ENCODE data around the gene CNOT2. TPM values are rescaled to one million over a fixed set of nuclear protein-coding genes. Genes with fewer than 3 reads are reported as not detected.

CNOT2 gene
- total and polyA plus RNA-seq, 2 donors (not counting 3 experiments of a cell fraction or from before 2014, with no cell fraction given), result 52.2 to 79.7 TPM

DNA sequence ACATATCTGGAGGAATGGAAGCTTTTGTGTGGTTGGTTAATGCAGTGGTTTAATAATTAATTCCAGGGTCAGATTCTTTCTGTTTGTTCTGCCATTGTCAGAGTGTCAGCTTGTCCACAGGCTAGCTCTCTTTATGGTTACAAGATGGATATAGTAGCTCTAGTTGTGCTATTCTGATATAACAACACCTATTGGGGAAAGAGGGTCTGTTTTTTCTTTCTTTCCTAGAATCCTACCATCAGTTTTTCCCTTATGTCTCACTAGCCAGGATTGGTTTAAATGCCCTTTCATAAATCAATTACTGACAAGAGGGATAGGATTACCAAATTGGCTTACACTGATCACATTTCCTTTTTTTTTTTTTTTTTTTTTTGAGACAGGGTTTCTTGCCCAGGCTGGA, 27.8 kb downstream of the CNOT2 start:
- Histone ChIP-seq H3K9ac (replicated peaks; ENCODE audit: extremely low read depth, insufficient read depth, low read length) (no peak overlapping the region), H3K9me1 (replicated peaks; ENCODE audit: control insufficient read depth, extremely low read depth, insufficient read depth, low read length) (peaks cover 3% of the 10 kb centered on the region), H2AFZ (ENCODE audit: low read depth, low read length) (no peak overlapping the region), H3K4me3 (replicated peaks in 1 of 3; ENCODE audit: insufficient read depth in 1 of 3, low read depth in 1 of 3, low read length in 3 of 3) (no peak overlapping the region), H3K4me2 (ENCODE audit: insufficient read depth, low read length) (no peak overlapping the region), H3K27me3 (ENCODE audit: control insufficient read depth in 2 of 2, insufficient read depth in 2 of 2, low read length in 2 of 2) (no peaks in the 10 kb centered on the region), H3K27ac (ENCODE audit: insufficient read depth, low read depth, low read length) (no peak overlapping the region), H4K20me1 (replicated peaks; ENCODE audit: control insufficient read depth, extremely low read depth, insufficient read depth, low read length) (peaks cover 25% of the 10 kb centered on the region), H3K36me3 (ENCODE audit: control insufficient read depth in 2 of 2, extremely low read depth in 1 of 2, insufficient read depth in 2 of 2, low read length in 2 of 2) (no peaks in the 10 kb centered on the region), H3K79me2 (ENCODE audit: control insufficient read depth, insufficient read depth, low read length) (peaks cover 100% of the 10 kb centered on the region), H3K9me3 (replicated peaks; ENCODE audit: control insufficient read depth, insufficient read depth, low read length) (no peaks in the 10 kb centered on the region), H3K4me1 (ENCODE audit: control insufficient read depth, extremely low read depth, insufficient read depth, low read length) (no peaks in the 10 kb centered on the region)
- FAIRE-seq (no peak), DNase-seq (ENCODE audit: low read depth, low spot score) (no peak)
- dilution Hi-C loops (cut with MboI; ENCODE audit: extremely low pct_ligation_motif_present, low sequenced_read_pairs), result no loop called here
- ChIA-PET POLR2A (no interaction called here), CTCF (interaction anchor here (0.6 to 1.0 kb wide), 3 partner anchors 9 to 22 kb away, joined by 3 to 4 read pairs (median 3); no protein-coding TSS in a partner anchor)
- TF ChIP-seq MYC (IDR thresholded peaks at IDR 0.05; ENCODE audit: low read depth, low read length) (no peak), POLR2A (IDR thresholded peaks at IDR 0.05; ENCODE audit: low read depth, low read length) (no peak), FOS (IDR thresholded peaks at IDR 0.05; ENCODE audit: borderline replicate concordance, insufficient read depth, low read length) (no peak), GATA2 (IDR thresholded peaks at IDR 0.05; ENCODE audit: insufficient read depth, insufficient read length, low read depth, low read length) (no peak), CTCF (IDR thresholded peaks at IDR 0.05; ENCODE audit: extremely low read depth in 1 of 2, insufficient read depth in 1 of 2, low read depth in 1 of 2, low read length in 2 of 2) (no peak), JUN (IDR thresholded peaks at IDR 0.05; ENCODE audit: borderline replicate concordance, insufficient read depth, insufficient read length, low read depth) (no peak), EZH2 (IDR thresholded peaks at IDR 0.05; ENCODE audit: borderline replicate concordance, low read depth, low read length, severe bottlenecking) (no peak), POLR2AphosphoS5 (IDR thresholded peaks at IDR 0.05; ENCODE audit: insufficient read depth, low read depth, low read length) (no peak)
- TF ChIP-seq, protein P1, sequence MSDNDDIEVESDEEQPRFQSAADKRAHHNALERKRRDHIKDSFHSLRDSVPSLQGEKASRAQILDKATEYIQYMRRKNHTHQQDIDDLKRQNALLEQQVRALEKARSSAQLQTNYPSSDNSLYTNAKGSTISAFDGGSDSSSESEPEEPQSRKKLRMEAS (IDR thresholded peaks at IDR 0.05; ENCODE audit: insufficient read depth, insufficient read length), result no peak
- BruUV-seq (replicated peaks), result no TSS peak
- intact Hi-C loops (cut with micrococcal nuclease), result no loop called here

Data from endothelial cell of umbilical vein (primary cell).